Osteoblast (primary cell): ENCODE data around the gene GNAI2. TPM values are rescaled to one million over a fixed set of nuclear protein-coding genes. Genes with fewer than 3 reads are reported as not detected.

Experiments used
- DNase-seq: peaks from one replicate; pipeline ENCODE4 v3.0.0; 2011; ENCODE audit warnings: low spot score, mixed read lengths; ENCODE audit not compliant: insufficient read length; ENCODE audit errors: missing footprints
- H2AFZ ChIP-seq: 2 replicates; pipeline ENCODE4 v1.6.0; 2011; ENCODE audit warnings: mild to moderate bottlenecking, low read length
- H3K27ac ChIP-seq: 2 replicates; pipeline ENCODE4 v1.5.1; 2011; ENCODE audit warnings: mild to moderate bottlenecking, low read depth, low read length, moderate library complexity
- H3K27me3 ChIP-seq: 2 replicates; pipeline ENCODE4 v1.6.0; 2012; ENCODE audit warnings: mild to moderate bottlenecking, control low read depth, inconsistent platforms, low read length, moderate library complexity; ENCODE audit not compliant: insufficient read depth
- H3K36me3 ChIP-seq: 2 replicates; pipeline ENCODE4 v1.5.1; 2011; ENCODE audit warnings: mild to moderate bottlenecking, low read length, control low read depth, moderate library complexity; ENCODE audit not compliant: insufficient read depth
- H3K4me1 ChIP-seq: 2 replicates; pipeline ENCODE4 v1.5.1; 2011; ENCODE audit warnings: mild to moderate bottlenecking, low read length, control low read depth, moderate library complexity; ENCODE audit not compliant: insufficient read depth
- H3K4me2 ChIP-seq: 2 replicates; pipeline ENCODE4 v1.6.0; 2011; ENCODE audit warnings: mild to moderate bottlenecking, low read length; ENCODE audit not compliant: insufficient read depth
- H3K4me3 ChIP-seq: fragments of 200-600 bp; sonication (generic); 3 replicates; pipeline ENCODE4 v1.5.1; 2012; ENCODE audit warnings: mild to moderate bottlenecking, low read length, inconsistent platforms; ENCODE audit not compliant: insufficient read depth
- H3K79me2 ChIP-seq: 2 replicates; pipeline ENCODE4 v1.6.0; 2012; ENCODE audit warnings: mild to moderate bottlenecking, low read length, control low read depth, inconsistent platforms; ENCODE audit not compliant: insufficient read depth
- H3K9me3 ChIP-seq: 2 replicates; pipeline ENCODE4 v1.5.1; 2011; ENCODE audit warnings: low read depth, low read length, control low read depth
- H4K20me1 ChIP-seq: 2 replicates; pipeline ENCODE4 v1.6.0; 2012; ENCODE audit warnings: mild to moderate bottlenecking, low read length, control low read depth; ENCODE audit not compliant: insufficient read depth
- total RNA-seq: library from RNA; depleted of rRNA; stranded (reverse); fragments of >200 nt; gene quantifications from 2 replicates; pipeline ENCODE4 v1.2.3, GENCODE V29; 2012
- TF ChIP-seq, protein P1 (sequence below): IDR thresholded peaks from 2 replicates; pipeline ENCODE4 v1.5.1; 2011; ENCODE audit warnings: mild to moderate bottlenecking, low read depth, low read length, moderate library complexity; ENCODE audit errors: extremely low read depth

The GNAI2 gene
- total RNA-seq, 1 donor, result 223 TPM

DNA sequence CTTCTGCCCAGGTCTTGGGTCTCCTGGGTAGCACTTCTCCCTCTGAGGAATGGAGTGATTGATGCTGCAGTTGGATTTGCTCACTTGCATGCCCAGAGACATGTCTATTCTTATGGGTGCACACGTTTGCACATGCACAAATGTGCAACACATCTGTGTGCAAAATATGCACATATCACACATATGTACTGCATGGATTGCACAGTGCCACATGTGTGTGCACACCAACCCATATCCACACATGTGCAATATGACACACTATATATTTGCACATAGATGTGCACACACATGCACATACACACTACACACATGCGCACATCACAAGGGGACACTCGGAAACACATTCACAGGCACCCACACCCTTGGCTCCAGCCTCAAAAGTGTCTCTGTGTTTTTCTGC is 32.3 kb downstream of the GNAI2 start:
- H3K27me3 ChIP-seq, result no peaks in the 10 kb centered on the region
- H4K20me1 ChIP-seq, result no peaks in the 10 kb centered on the region
- no peak overlapping the region for H3K4me3 ChIP-seq
- no peak for DNase-seq
- no peaks in the 10 kb centered on the region for H3K79me2 ChIP-seq
- no peaks in the 10 kb centered on the region for H3K9me3 ChIP-seq
- H3K4me1 ChIP-seq, result peaks cover 47% of the 10 kb centered on the region
- no peak overlapping the region for H3K27ac ChIP-seq
- peak overlapping the region; percentile 67 for H3K4me2 ChIP-seq
- H3K36me3 ChIP-seq, result no peaks in the 10 kb centered on the region
- no peak overlapping the region for H2AFZ ChIP-seq
- TF ChIP-seq, protein P1, sequence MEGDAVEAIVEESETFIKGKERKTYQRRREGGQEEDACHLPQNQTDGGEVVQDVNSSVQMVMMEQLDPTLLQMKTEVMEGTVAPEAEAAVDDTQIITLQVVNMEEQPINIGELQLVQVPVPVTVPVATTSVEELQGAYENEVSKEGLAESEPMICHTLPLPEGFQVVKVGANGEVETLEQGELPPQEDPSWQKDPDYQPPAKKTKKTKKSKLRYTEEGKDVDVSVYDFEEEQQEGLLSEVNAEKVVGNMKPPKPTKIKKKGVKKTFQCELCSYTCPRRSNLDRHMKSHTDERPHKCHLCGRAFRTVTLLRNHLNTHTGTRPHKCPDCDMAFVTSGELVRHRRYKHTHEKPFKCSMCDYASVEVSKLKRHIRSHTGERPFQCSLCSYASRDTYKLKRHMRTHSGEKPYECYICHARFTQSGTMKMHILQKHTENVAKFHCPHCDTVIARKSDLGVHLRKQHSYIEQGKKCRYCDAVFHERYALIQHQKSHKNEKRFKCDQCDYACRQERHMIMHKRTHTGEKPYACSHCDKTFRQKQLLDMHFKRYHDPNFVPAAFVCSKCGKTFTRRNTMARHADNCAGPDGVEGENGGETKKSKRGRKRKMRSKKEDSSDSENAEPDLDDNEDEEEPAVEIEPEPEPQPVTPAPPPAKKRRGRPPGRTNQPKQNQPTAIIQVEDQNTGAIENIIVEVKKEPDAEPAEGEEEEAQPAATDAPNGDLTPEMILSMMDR, result no peak

DNA sequence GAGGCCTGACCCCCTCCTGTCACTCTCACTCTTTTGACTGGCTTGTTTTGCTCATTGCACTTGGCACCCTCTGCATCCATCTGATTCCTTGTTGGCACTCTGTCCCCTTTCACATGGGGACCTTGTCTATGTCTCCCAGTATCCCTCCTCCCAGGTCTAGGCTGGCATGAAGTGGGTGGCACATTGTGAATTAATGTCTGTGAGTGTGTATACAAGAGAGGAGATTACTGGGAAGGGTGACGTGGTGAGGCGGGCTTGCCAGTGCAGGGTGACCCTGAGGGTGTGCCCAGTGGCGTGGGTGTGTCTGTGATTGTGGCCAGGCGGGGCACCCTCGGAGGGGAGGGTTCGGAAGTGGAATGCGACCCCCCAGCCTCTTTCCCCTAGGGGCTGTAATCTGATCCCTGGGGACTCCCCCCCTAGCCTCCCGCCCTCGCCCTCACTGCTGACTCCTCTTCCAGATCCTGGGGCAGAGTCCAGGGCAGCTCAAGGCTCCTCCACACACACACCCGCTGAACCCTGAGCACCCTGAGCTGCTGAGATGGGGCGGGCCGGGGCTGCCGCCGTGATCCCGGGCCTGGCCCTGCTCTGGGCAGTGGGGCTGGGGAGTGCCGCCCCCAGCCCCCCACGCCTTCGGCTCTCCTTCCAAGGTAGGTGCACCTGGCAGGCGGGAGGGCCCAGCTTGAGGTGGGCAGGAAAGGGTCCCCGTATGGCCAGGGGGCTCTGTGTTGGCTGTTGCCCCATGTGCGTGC is 32.9 kb downstream of the GNAI2 start, which contains the start of gene SEMA3B:
Gene SEMA3B, plus strand, starts transcription at position 445 of the 749 bp plus-strand sequence. Its CDS starts 94 bp downstream, at position 539.
- H3K4me2 ChIP-seq, result peak within 1 kb of the TSS; percentile 67
- no peaks in the 10 kb centered on the region for H3K36me3 ChIP-seq
- H3K27ac ChIP-seq, result peak within 1 kb of the TSS; percentile 2
- H3K9me3 ChIP-seq, result no peaks in the 10 kb centered on the region
- no peaks in the 10 kb centered on the region for H4K20me1 ChIP-seq
- H3K4me1 ChIP-seq, result peaks cover 43% of the 10 kb centered on the region
- H3K27me3 ChIP-seq, result no peaks in the 10 kb centered on the region
- peak within 1 kb of the TSS; percentile 59 for H3K4me3 ChIP-seq
- no peak within 1 kb of the TSS for H2AFZ ChIP-seq
- no peaks in the 10 kb centered on the region for H3K79me2 ChIP-seq
- peak; percentile 97 for DNase-seq
- TF ChIP-seq, protein P1, result no peak

DNA sequence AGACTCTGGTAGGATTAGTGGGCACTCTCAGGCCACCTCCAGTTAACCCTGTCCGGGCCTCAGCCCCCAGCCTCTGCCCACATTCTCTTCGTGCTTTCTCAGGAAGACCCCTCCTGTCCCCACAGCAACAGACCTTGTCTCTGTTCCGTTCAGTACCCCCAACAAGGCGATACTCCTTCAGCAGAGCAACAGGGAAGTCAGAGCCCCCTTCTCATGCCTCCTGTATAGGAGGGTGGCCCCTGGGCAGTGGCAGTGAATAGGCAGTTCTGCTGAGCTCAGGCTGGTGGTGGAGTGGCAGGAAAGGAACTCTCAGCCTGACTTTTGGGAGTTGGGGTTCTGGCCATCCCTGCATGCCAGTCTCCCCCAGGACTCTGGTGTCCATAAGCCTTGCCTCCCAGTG is 33.5 kb downstream of the GNAI2 start:
- H3K4me3 ChIP-seq, result peak overlapping the region; percentile 59
- H3K4me2 ChIP-seq, result peak overlapping the region; percentile 67
- DNase-seq, result no peak
- H3K36me3 ChIP-seq, result no peaks in the 10 kb centered on the region
- peaks cover 37% of the 10 kb centered on the region for H3K4me1 ChIP-seq
- H2AFZ ChIP-seq, result no peak overlapping the region
- H3K27me3 ChIP-seq, result no peaks in the 10 kb centered on the region
- H3K27ac ChIP-seq, result peak overlapping the region; percentile 2
- H4K20me1 ChIP-seq, result no peaks in the 10 kb centered on the region
- no peaks in the 10 kb centered on the region for H3K79me2 ChIP-seq
- H3K9me3 ChIP-seq, result no peaks in the 10 kb centered on the region
- TF ChIP-seq, protein P1, result no peak

DNA sequence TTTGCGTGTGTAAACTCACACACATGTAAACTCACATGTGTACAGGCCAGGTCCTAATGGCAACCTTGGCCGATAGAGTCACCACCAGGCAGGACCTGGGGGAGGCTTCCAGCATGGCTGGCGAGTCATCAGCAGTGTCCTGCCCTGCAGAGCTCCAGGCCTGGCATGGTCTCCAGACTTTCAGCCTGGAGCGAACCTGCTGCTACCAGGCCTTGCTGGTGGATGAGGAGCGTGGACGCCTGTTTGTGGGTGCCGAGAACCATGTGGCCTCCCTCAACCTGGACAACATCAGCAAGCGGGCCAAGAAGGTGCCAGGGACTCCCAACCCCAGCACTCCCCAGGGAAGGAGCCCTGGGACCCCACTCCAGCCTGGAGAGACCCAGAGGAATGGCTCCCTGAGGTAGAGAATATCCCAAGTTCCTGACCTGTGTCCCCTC is 34.0 kb downstream of the GNAI2 start:
- Histone ChIP-seq H3K36me3 (no peaks in the 10 kb centered on the region), H3K27ac (peak overlapping the region; percentile 10), H3K4me1 (peaks cover 36% of the 10 kb centered on the region), H3K79me2 (no peaks in the 10 kb centered on the region), H3K27me3 (no peaks in the 10 kb centered on the region), H2AFZ (no peak overlapping the region), H3K4me3 (peak overlapping the region; percentile 59), H3K9me3 (no peaks in the 10 kb centered on the region), H4K20me1 (no peaks in the 10 kb centered on the region), H3K4me2 (peak overlapping the region; percentile 67)
- peak; percentile 97 for DNase-seq
- TF ChIP-seq, protein P1, result no peak
